Measurements from ENCODE around the gene DCAF15. TPM values are rescaled to one million over a fixed set of nuclear protein-coding genes. Genes with fewer than 3 reads are reported as not detected.

Gene DCAF15
- total and polyA plus RNA-seq, 2 experiments from 2014 or later, result 9.3 to 11.5 TPM

- Histone ChIP-seq H2AFZ (no peak overlapping the region), H3K27me3 (replicated peaks; ENCODE audit: insufficient read depth) (no peaks in the 10 kb centered on the region), H3K36me3 (ENCODE audit: low read depth) (no peaks in the 10 kb centered on the region), H3K9me2 (ENCODE audit: insufficient read depth) (no peaks in the 10 kb centered on the region), H3K4me3 (no peak overlapping the region), H4K20me1 (ENCODE audit: insufficient read depth) (no peaks in the 10 kb centered on the region), H3K79me2 (ENCODE audit: insufficient read depth) (no peaks in the 10 kb centered on the region), H3F3A (ENCODE audit: insufficient read depth) (no peaks in the 10 kb centered on the region), H3K27ac (no peak overlapping the region), H3K9me3 (ENCODE audit: low read depth) (no peaks in the 10 kb centered on the region), H3K9ac (no peak overlapping the region), H3K4me1 (ENCODE audit: insufficient read depth) (peaks cover 6% of the 10 kb centered on the region), H3K4me2 (ENCODE audit: unreplicated experiment) (no peak overlapping the region)
- DNase-seq, result no peak
- in situ Hi-C loops (cut with MboI), result no loop called here
- WGBS, 2 experiments (ENCODE audit: low coverage in 1 of 2, low lambda C conversion rate in 2 of 2, missing lambda C conversion rate in 2 of 2), result 86 to 100% methylated on average over 1 of the region's 1 CpG
- no peak for TF ChIP-seq EZH2 (IDR thresholded peaks at IDR 0.05; ENCODE audit: insufficient read depth, poor library complexity, severe bottlenecking)
- no peak for TF ChIP-seq EZH2phosphoT487 (IDR thresholded peaks at IDR 0.05; ENCODE audit: insufficient read depth, low read depth)
Observed at GRCh38 chr19:13942023-13942684, 10.2 kb upstream of the DCAF15 start.

GRCh38 chr19:13946414-13946813, 5.9 kb upstream of the DCAF15 start:
- H3F3A ChIP-seq (ENCODE audit: insufficient read depth), result no peaks in the 10 kb centered on the region
- H3K36me3 ChIP-seq (ENCODE audit: low read depth), result no peaks in the 10 kb centered on the region
- H4K20me1 ChIP-seq (ENCODE audit: insufficient read depth), result no peaks in the 10 kb centered on the region
- no peak overlapping the region for H3K4me3 ChIP-seq
- no peak overlapping the region for H3K27ac ChIP-seq
- no peak overlapping the region for H3K9ac ChIP-seq
- no peaks in the 10 kb centered on the region for H3K79me2 ChIP-seq (ENCODE audit: insufficient read depth)
- no peaks in the 10 kb centered on the region for H3K9me2 ChIP-seq (ENCODE audit: insufficient read depth)
- no peak overlapping the region for H2AFZ ChIP-seq
- no peaks in the 10 kb centered on the region for H3K4me1 ChIP-seq (ENCODE audit: insufficient read depth)
- TF ChIP-seq EZH2phosphoT487 (IDR thresholded peaks at IDR 0.05; ENCODE audit: insufficient read depth, low read depth), result no peak
- TF ChIP-seq EZH2 (IDR thresholded peaks at IDR 0.05; ENCODE audit: insufficient read depth, poor library complexity, severe bottlenecking), result no peak
- H3K4me2 ChIP-seq (ENCODE audit: unreplicated experiment), result no peak overlapping the region
- in situ Hi-C loops (cut with MboI), result no loop called here
- DNase-seq, result no peak
- no peaks in the 10 kb centered on the region for H3K9me3 ChIP-seq (ENCODE audit: low read depth)
- WGBS, 2 experiments (ENCODE audit: low coverage in 1 of 2, low lambda C conversion rate in 2 of 2, missing lambda C conversion rate in 2 of 2), result 77% methylated on average over 4 of the region's 4 CpGs
- H3K27me3 ChIP-seq (replicated peaks; ENCODE audit: insufficient read depth), result no peaks in the 10 kb centered on the region

- TF ChIP-seq EZH2phosphoT487 (IDR thresholded peaks at IDR 0.05; ENCODE audit: insufficient read depth, low read depth) (no peak), EZH2 (IDR thresholded peaks at IDR 0.05; ENCODE audit: insufficient read depth, poor library complexity, severe bottlenecking) (no peak)
- Histone ChIP-seq H3F3A (ENCODE audit: insufficient read depth) (no peaks in the 10 kb centered on the region), H3K36me3 (ENCODE audit: low read depth) (no peaks in the 10 kb centered on the region), H3K9ac (no peak overlapping the region), H3K79me2 (ENCODE audit: insufficient read depth) (peaks cover 27% of the 10 kb centered on the region), H3K27me3 (replicated peaks; ENCODE audit: insufficient read depth) (no peaks in the 10 kb centered on the region), H4K20me1 (ENCODE audit: insufficient read depth) (no peaks in the 10 kb centered on the region), H2AFZ (0 out of 2 replicates have a peak overlapping the region, but pooled peaks have one; percentile 92), H3K4me3 (no peak overlapping the region), H3K4me1 (ENCODE audit: insufficient read depth) (peaks cover 5% of the 10 kb centered on the region), H3K4me2 (ENCODE audit: unreplicated experiment) (no peak overlapping the region), H3K9me2 (ENCODE audit: insufficient read depth) (no peaks in the 10 kb centered on the region), H3K9me3 (ENCODE audit: low read depth) (no peaks in the 10 kb centered on the region), H3K27ac (no peak overlapping the region)
- no peak for DNase-seq
- 55 to 84% methylated on average over 2 of the region's 2 CpGs for WGBS, 2 experiments (ENCODE audit: low coverage in 1 of 2, low lambda C conversion rate in 2 of 2, missing lambda C conversion rate in 2 of 2)
- in situ Hi-C loops (cut with MboI), result no loop called here
Observed at GRCh38 chr19:13951043-13951442, 1.3 kb upstream of the DCAF15 start.

DNA sequence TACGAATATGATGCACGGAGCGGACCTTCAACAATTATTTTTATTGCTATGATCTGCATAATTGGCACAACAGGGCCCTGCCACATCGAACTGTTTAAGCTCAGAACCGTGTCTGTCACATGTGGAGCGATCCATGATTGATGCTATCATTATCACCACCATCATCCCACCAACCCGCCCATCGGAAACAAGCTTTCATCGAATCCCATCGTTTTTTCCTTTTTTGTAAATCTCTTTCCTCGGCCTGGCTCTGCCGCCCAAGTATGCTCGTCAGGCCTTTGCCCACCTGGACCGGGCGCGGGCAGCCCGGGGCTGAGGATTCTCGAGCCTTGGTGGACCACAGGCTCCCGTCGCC, 533 bp upstream of the DCAF15 start:
- DNase-seq, result no peak
- Histone ChIP-seq H3F3A (ENCODE audit: insufficient read depth) (no peaks in the 10 kb centered on the region), H3K27ac (no peak overlapping the region), H3K79me2 (ENCODE audit: insufficient read depth) (peaks cover 27% of the 10 kb centered on the region), H2AFZ (peak overlapping the region; percentile 92), H3K4me3 (peak overlapping the region; percentile 72), H3K27me3 (replicated peaks; ENCODE audit: insufficient read depth) (no peaks in the 10 kb centered on the region), H3K9me3 (ENCODE audit: low read depth) (no peaks in the 10 kb centered on the region), H3K4me2 (ENCODE audit: unreplicated experiment) (peak overlapping the region; percentile 63), H3K4me1 (ENCODE audit: insufficient read depth) (peaks cover 5% of the 10 kb centered on the region), H4K20me1 (ENCODE audit: insufficient read depth) (no peaks in the 10 kb centered on the region), H3K36me3 (ENCODE audit: low read depth) (peaks cover 3% of the 10 kb centered on the region; the same call in 1 of the 2 replicates), H3K9me2 (ENCODE audit: insufficient read depth) (no peaks in the 10 kb centered on the region), H3K9ac (peak overlapping the region; percentile 44; the same call in 1 of the 2 replicates)
- WGBS, 2 experiments (ENCODE audit: low coverage in 1 of 2, low lambda C conversion rate in 2 of 2, missing lambda C conversion rate in 2 of 2), result 6% methylated on average over 20 of the region's 20 CpGs
- TF ChIP-seq EZH2phosphoT487 (IDR thresholded peaks at IDR 0.05; ENCODE audit: insufficient read depth, low read depth) (no peak), EZH2 (IDR thresholded peaks at IDR 0.05; ENCODE audit: insufficient read depth, poor library complexity, severe bottlenecking) (no peak)
- in situ Hi-C loops (cut with MboI), result no loop called here

Data from GM23248 (cell line).